Kidney (tissue), 14 donors: ENCODE measurements around the gene GJA4. TPM values are rescaled to one million over a fixed set of nuclear protein-coding genes. Genes with fewer than 3 reads are reported as not detected.
A peak's percentile ranks its signal among the peaks of the same experiment; 100 is the strongest.

Experiments
- DNase-seq, 5 donors: peaks; one replicate each; pipeline ENCODE4 v3.0.0-alpha.2; 2013 to 2020
- FAIRE-seq: peaks from 2 replicates; lab custom pipeline; 2012; peaks lifted over from hg19 to GRCh38; lab: Jason Lieb, UNC
- H3K27ac ChIP-seq, 2 donors: one replicate each; pipeline ENCODE4 v1.7.0; 2013; ENCODE audit warnings: low read depth in 2 of 2, low read length in 2 of 2, inconsistent platforms in 1 of 2
- H3K27me3 ChIP-seq: one replicate; pipeline ENCODE4 v1.7.1; 2013; ENCODE audit warnings: low read length, inconsistent platforms; ENCODE audit not compliant: control insufficient read depth, insufficient read depth
- H3K36me3 ChIP-seq, 3 donors: one replicate each; pipeline versions ENCODE4 v1.7.0 to v1.7.1; 2013; ENCODE audit warnings: low read length in 3 of 3, control low read depth in 1 of 3, inconsistent platforms in 1 of 3; ENCODE audit not compliant: insufficient read depth in 3 of 3, control insufficient read depth in 2 of 3
- H3K4me1 ChIP-seq, 3 donors: one replicate each; pipeline versions ENCODE4 v1.7.0 to v1.7.1; 2013; ENCODE audit warnings: low read length in 3 of 3, inconsistent platforms in 1 of 3, low read depth in 1 of 3; ENCODE audit not compliant: control insufficient read depth in 2 of 3, insufficient read depth in 2 of 3
- H3K4me3 ChIP-seq, 3 donors: one replicate each; pipeline versions ENCODE4 v1.7.0 to v1.8.1; 2013; ENCODE audit warnings: low read length in 3 of 3, control low read depth in 1 of 3, inconsistent platforms in 1 of 3
- H3K9ac ChIP-seq, 3 donors: one replicate each; pipeline versions ENCODE4 v1.7.0 to v1.7.1; 2013; ENCODE audit warnings: low read length in 3 of 3, control low read depth in 1 of 3, inconsistent platforms in 1 of 3
- H3K9me3 ChIP-seq, 3 donors: one replicate each; pipeline versions ENCODE4 v1.7.0 to v1.7.1; 2013; ENCODE audit warnings: low read length in 3 of 3, control low read depth in 1 of 3, inconsistent platforms in 1 of 3; ENCODE audit not compliant: control insufficient read depth in 2 of 3, insufficient read depth in 1 of 3
- intact Hi-C: fragments of 100-400 bp; cut with DNase I; formaldehyde crosslinking; loops from one replicate; pipeline ENCODE4 v1.11.1; 2022
- polyA plus RNA-seq: library from polyadenylated mRNA; stranded (reverse); fragments of 350-450 nt; fragmentation: Illumina TruSeq; extraction: RNeasy Lipid Tissue Mini Kit (QIAGEN cat#74804); gene quantifications from one replicate; pipeline ENCODE4 v1.2.3, GENCODE V29; 2014; ENCODE audit warnings: low read depth, low replicate concordance; ENCODE audit not compliant: insufficient read depth
- total RNA-seq: library from RNA; stranded (reverse); fragmentation: NEBNext Ultra II Directional; extraction: Animal tissue kit (Norgen Biotek cat#: 25700); gene quantifications from one replicate; pipeline ENCODE4 v1.2.1, GENCODE V29; 2021
- TF ChIP-seq, protein P1 (sequence below): IDR thresholded peaks from 3 replicates; pipeline ENCODE4 v1.5.1; 2012; ENCODE audit warnings: mild to moderate bottlenecking, moderate library complexity, borderline replicate concordance; ENCODE audit not compliant: insufficient read depth; ENCODE audit errors: extremely low read depth
- donor health status: control.
- donor health status: control.
- donor health status: control.
- donor health status: control.
- donor health status: control.
- donor health status: DM: yes; HTN: yes; CAD: no.
- donor health status: Normal renal cell carcinoma (clear cell type).

GJA4 gene
- total and polyA plus RNA-seq, 2 donors from 2014 or later: 15.6 to 31.9 TPM

- Histone ChIP-seq H3K36me3 (no peaks in the 10 kb centered on the region), H3K27ac (peak overlapping the region; percentile 32 to 64), H3K9ac (no peak overlapping the region), H3K4me1 (peaks cover 0 to 14% (median 10%) of the 10 kb centered on the region in 3 donors), H3K27me3 (no peaks in the 10 kb centered on the region), H3K4me3 (no peak overlapping the region), H3K9me3 (no peaks in the 10 kb centered on the region)
- DNase-seq (peak in 1 of 5 donors; percentile 24), FAIRE-seq (no peak)
- TF ChIP-seq, protein P1, sequence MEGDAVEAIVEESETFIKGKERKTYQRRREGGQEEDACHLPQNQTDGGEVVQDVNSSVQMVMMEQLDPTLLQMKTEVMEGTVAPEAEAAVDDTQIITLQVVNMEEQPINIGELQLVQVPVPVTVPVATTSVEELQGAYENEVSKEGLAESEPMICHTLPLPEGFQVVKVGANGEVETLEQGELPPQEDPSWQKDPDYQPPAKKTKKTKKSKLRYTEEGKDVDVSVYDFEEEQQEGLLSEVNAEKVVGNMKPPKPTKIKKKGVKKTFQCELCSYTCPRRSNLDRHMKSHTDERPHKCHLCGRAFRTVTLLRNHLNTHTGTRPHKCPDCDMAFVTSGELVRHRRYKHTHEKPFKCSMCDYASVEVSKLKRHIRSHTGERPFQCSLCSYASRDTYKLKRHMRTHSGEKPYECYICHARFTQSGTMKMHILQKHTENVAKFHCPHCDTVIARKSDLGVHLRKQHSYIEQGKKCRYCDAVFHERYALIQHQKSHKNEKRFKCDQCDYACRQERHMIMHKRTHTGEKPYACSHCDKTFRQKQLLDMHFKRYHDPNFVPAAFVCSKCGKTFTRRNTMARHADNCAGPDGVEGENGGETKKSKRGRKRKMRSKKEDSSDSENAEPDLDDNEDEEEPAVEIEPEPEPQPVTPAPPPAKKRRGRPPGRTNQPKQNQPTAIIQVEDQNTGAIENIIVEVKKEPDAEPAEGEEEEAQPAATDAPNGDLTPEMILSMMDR: no peak
- intact Hi-C loops: loop anchor here (10.0 kb wide), 1 partner anchor 48 kb away; the partner anchor contains the start of gene GJA4
Measured at GRCh38 chr1:34842952-34843371, 50.2 kb downstream of the GJA4 start.

GRCh38 chr1:34843392-34844251 lies 50.8 kb downstream of the GJA4 start:
- Histone ChIP-seq H3K9ac (no peak overlapping the region), H3K4me3 (no peak overlapping the region), H3K9me3 (no peaks in the 10 kb centered on the region), H3K36me3 (no peaks in the 10 kb centered on the region), H3K27me3 (no peaks in the 10 kb centered on the region), H3K27ac (peak overlapping the region; percentile 32 to 70), H3K4me1 (peaks cover 0 to 14% (median 10%) of the 10 kb centered on the region in 3 donors)
- TF ChIP-seq, protein P1: no peak
- DNase-seq: peak in 1 of 5 donors; percentile 2
- no peak for FAIRE-seq
- intact Hi-C loops: loop anchor here (10.0 kb wide), 1 partner anchor 49 kb away; the partner anchor contains the start of gene GJA4

GRCh38 chr1:34844252-34844634 lies 51.4 kb downstream of the GJA4 start:
- TF ChIP-seq, protein P1: no peak
- intact Hi-C loops: loop anchor here (10.0 kb wide), 1 partner anchor 49 kb away; the partner anchor contains the start of gene GJA4
- H3K36me3 ChIP-seq: no peaks in the 10 kb centered on the region
- no peaks in the 10 kb centered on the region for H3K27me3 ChIP-seq
- peak in 1 of 5 donors; percentile 29 for DNase-seq
- FAIRE-seq: no peak
- no peak overlapping the region for H3K4me3 ChIP-seq
- H3K4me1 ChIP-seq: peaks cover 0 to 14% (median 10%) of the 10 kb centered on the region in 3 donors
- no peaks in the 10 kb centered on the region for H3K9me3 ChIP-seq
- no peak overlapping the region for H3K27ac ChIP-seq
- H3K9ac ChIP-seq: no peak overlapping the region

Other genes with a start within 250 kb of the GJA4 start
- not detected for gene GJB5, start 38.0 kb upstream of the GJA4 start, total RNA-seq
- not detected for gene GJB5, start 38.0 kb upstream of the GJA4 start, polyA plus RNA-seq
- 0.50 TPM for gene GJB4, start 33.3 kb upstream of the GJA4 start, total RNA-seq
- gene GJB4, start 33.3 kb upstream of the GJA4 start, polyA plus RNA-seq: not detected
- gene GJB3, start 11.8 kb upstream of the GJA4 start, total RNA-seq: 8.8 TPM
- gene GJB3, start 11.8 kb upstream of the GJA4 start, polyA plus RNA-seq: not detected
- gene SMIM12, start 66.8 kb downstream of the GJA4 start, total RNA-seq: 49.2 TPM
- 85.9 TPM for gene SMIM12, start 66.8 kb downstream of the GJA4 start, polyA plus RNA-seq
- gene DLGAP3, start 136.7 kb downstream of the GJA4 start, total RNA-seq: 1.0 TPM
- gene DLGAP3, start 136.7 kb downstream of the GJA4 start, polyA plus RNA-seq: 0.71 TPM
- 44.2 TPM for gene TMEM35B, start 192.3 kb downstream of the GJA4 start, total RNA-seq
- 48.3 TPM for gene TMEM35B, start 192.3 kb downstream of the GJA4 start, polyA plus RNA-seq
- 23.8 TPM for gene ZMYM6, start 238.9 kb downstream of the GJA4 start, total RNA-seq
- 8.8 TPM for gene ZMYM6, start 238.9 kb downstream of the GJA4 start, polyA plus RNA-seq